Transverse colon (tissue), 4 donors: ENCODE results near the gene AGAP1. TPM values are rescaled to one million over a fixed set of nuclear protein-coding genes. Genes with fewer than 3 reads are reported as not detected.

Experiments
- DNase-seq: peaks from one replicate; pipeline ENCODE4 v3.0.0-alpha.2; 2019
- H3K27ac ChIP-seq, 4 donors: fragments of 200-600 bp; sonication (generic); 2 replicates each; pipeline ENCODE4 v1.5.1; 2016 to 2018; ENCODE audit warnings: inconsistent platforms in 4 of 4
- H3K27me3 ChIP-seq: fragments of 200-600 bp; sonication (generic); 2 replicates; pipeline ENCODE4 v1.5.1; 2017; ENCODE audit warnings: inconsistent platforms
- H3K36me3 ChIP-seq, 4 donors: fragments of 200-600 bp; sonication (generic); 2 replicates each; pipeline ENCODE4 v1.5.1; 2017 to 2019; ENCODE audit warnings: inconsistent platforms in 4 of 4
- H3K4me1 ChIP-seq, 4 donors: fragments of 200-600 bp; sonication (generic); 2 replicates each; pipeline ENCODE4 v1.5.1; 2017 to 2020; ENCODE audit warnings: inconsistent platforms in 4 of 4
- H3K4me3 ChIP-seq, 4 donors: fragments of 200-600 bp; sonication (generic); 1 replicate in 1 of 4; 2 replicates in 3 of 4; pipeline versions ENCODE4 v1.5.1 to v1.6.1; 2017 to 2019; ENCODE audit warnings: inconsistent platforms in 4 of 4
- H3K9me3 ChIP-seq, 2 donors: fragments of 200-600 bp; sonication (generic); 2 replicates each; pipeline ENCODE4 v1.5.1; 2017 to 2019; ENCODE audit warnings: inconsistent platforms in 2 of 2
- EP300 ChIP-seq: sonication (generic); formaldehyde crosslinking; IDR thresholded peaks from one replicate; pipeline ENCODE4 v1.6.1; 2017; ENCODE audit warnings: antibody characterized with exemption, low read depth
- POLR2A ChIP-seq: fragments of 450-650 bp; IDR thresholded peaks from one replicate; pipeline ENCODE4 v1.6.1; 2016; ENCODE audit warnings: antibody characterized with exemption, mild to moderate bottlenecking, moderate library complexity
- POLR2AphosphoS5 ChIP-seq, 3 donors: sonication (generic); formaldehyde crosslinking; IDR thresholded peaks; one replicate each; pipeline ENCODE4 v1.6.1; 2016; ENCODE audit warnings: antibody characterized with exemption in 3 of 3
- WGBS, 2 donors: methylation state at CpG; one replicate each; pipeline ENCODE4 v1.1.5; 2018; ENCODE audit warnings: low coverage in 1 of 2; 5-methylcytosine and 5-hydroxymethylcytosine counted together
- in situ Hi-C, 4 donors: fragments of 200-750 bp; cut with MboI; loops; one replicate each; pipeline versions ENCODE4 v1.15.0 to v1.15.1; 2017; ENCODE audit warnings: low sequenced_read_pairs in 3 of 4, low pct_ligation_motif_present in 1 of 4, low pct_unique_long_range_greater_than_20kb in 1 of 4
- intact Hi-C: fragments of 100-400 bp; cut with DNase I; formaldehyde crosslinking; loops from one replicate; pipeline ENCODE4 v1.15.1; 2023; ENCODE audit warnings: low total_unique reads
- total RNA-seq, 4 donors: library from RNA; depleted of rRNA; stranded (reverse); fragments of >200 nt; gene quantifications; one replicate each; pipeline ENCODE4 v1.1.0, GENCODE V29; 2016
- TF ChIP-seq, protein P1 (sequence below), 5 experiments: fragments of 200-600 bp in 3 of 5; fragments of 450-650 bp in 2 of 5; sonication (generic) in 3 of 5; IDR thresholded peaks; 1 replicate in 2 of 5; 2 replicates in 3 of 5; pipeline ENCODE4 v1.5.1; 2016 to 2017; ENCODE audit warnings: antibody characterized with exemption in 5 of 5, inconsistent platforms in 3 of 5, mild to moderate bottlenecking in 2 of 5, moderate library complexity in 1 of 5

AGAP1 gene
- total RNA-seq, 4 donors from 2014 or later = 56.1 to 96.9 (median 71.2) TPM

DNA sequence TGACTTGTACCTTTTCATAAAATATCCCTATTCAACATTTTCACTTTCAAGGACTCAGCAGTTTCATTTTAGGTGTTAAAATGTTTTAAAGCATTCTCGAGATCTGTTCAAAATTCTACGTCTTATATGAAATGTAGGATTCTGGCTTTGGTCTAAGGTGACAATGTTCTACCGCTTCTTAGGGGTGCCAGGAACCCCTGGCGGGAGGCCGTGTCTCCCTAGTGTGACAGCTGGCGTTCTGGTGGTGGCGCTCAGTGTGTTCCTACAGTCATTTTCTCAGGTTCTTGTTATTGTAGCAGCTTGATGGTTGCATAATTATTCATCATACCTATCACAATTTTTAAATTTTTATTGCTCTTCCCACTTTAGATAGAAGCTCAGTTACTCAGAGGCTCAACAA is 204.6 kb downstream of the AGAP1 start:
- intact Hi-C loops (no loop called here), in situ Hi-C loops (no loop called here)
- no peaks in the 10 kb centered on the region for H3K36me3 ChIP-seq
- peaks cover 3 to 23% (median 19%) of the 10 kb centered on the region in 4 donors for H3K4me1 ChIP-seq
- DNase-seq = no peak
- 87 to 89% methylated on average over 3 to 7 of the region's 7 CpGs for WGBS, 2 donors
- no peaks in the 10 kb centered on the region for H3K27me3 ChIP-seq
- TF ChIP-seq POLR2AphosphoS5 (IDR thresholded peaks at IDR 0.05) (no peak), EP300 (no peak), POLR2A (no peak)
- TF ChIP-seq, protein P1, sequence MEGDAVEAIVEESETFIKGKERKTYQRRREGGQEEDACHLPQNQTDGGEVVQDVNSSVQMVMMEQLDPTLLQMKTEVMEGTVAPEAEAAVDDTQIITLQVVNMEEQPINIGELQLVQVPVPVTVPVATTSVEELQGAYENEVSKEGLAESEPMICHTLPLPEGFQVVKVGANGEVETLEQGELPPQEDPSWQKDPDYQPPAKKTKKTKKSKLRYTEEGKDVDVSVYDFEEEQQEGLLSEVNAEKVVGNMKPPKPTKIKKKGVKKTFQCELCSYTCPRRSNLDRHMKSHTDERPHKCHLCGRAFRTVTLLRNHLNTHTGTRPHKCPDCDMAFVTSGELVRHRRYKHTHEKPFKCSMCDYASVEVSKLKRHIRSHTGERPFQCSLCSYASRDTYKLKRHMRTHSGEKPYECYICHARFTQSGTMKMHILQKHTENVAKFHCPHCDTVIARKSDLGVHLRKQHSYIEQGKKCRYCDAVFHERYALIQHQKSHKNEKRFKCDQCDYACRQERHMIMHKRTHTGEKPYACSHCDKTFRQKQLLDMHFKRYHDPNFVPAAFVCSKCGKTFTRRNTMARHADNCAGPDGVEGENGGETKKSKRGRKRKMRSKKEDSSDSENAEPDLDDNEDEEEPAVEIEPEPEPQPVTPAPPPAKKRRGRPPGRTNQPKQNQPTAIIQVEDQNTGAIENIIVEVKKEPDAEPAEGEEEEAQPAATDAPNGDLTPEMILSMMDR (IDR thresholded peaks at IDR 0.05) = no peak
- H3K27ac ChIP-seq = no peak overlapping the region
- no peak overlapping the region for H3K4me3 ChIP-seq
- H3K9me3 ChIP-seq = no peaks in the 10 kb centered on the region

DNA sequence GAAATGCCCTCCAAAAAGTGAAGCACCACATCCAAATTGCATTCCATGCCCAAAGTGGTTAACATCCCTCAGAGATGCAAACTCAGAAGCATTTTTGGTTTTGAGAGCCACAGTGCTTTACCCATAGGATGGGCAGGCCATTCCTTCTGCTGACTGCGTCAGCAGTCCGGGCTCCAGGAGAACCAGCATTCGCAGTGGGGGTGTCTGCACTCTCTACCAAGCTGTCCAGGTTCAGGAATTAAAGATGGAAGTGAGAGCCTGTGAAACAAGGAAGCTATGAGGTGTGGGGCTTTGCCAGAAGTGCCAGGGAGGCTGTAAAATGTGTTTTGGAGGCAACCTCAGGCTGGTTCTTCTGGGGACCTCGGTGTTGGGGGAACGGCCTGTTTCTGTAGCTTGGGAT is 205.7 kb downstream of the AGAP1 start:
- WGBS, 2 donors = 79% methylated on average over 4 of the region's 5 CpGs; no CpG with 5 or more reads in 1 of the 2 donors
- no peak for TF ChIP-seq POLR2AphosphoS5 (IDR thresholded peaks at IDR 0.05)
- TF ChIP-seq, protein P1 (IDR thresholded peaks at IDR 0.05) = no peak
- TF ChIP-seq POLR2A = no peak
- TF ChIP-seq EP300 = no peak
- no peaks in the 10 kb centered on the region for H3K9me3 ChIP-seq
- H3K36me3 ChIP-seq = no peaks in the 10 kb centered on the region
- H3K27me3 ChIP-seq = no peaks in the 10 kb centered on the region
- DNase-seq = no peak
- intact Hi-C loops = no loop called here
- in situ Hi-C loops = no loop called here
- H3K4me1 ChIP-seq = peaks cover 3 to 26% (median 22%) of the 10 kb centered on the region in 4 donors
- no peak overlapping the region for H3K27ac ChIP-seq
- H3K4me3 ChIP-seq = no peak overlapping the region

DNA sequence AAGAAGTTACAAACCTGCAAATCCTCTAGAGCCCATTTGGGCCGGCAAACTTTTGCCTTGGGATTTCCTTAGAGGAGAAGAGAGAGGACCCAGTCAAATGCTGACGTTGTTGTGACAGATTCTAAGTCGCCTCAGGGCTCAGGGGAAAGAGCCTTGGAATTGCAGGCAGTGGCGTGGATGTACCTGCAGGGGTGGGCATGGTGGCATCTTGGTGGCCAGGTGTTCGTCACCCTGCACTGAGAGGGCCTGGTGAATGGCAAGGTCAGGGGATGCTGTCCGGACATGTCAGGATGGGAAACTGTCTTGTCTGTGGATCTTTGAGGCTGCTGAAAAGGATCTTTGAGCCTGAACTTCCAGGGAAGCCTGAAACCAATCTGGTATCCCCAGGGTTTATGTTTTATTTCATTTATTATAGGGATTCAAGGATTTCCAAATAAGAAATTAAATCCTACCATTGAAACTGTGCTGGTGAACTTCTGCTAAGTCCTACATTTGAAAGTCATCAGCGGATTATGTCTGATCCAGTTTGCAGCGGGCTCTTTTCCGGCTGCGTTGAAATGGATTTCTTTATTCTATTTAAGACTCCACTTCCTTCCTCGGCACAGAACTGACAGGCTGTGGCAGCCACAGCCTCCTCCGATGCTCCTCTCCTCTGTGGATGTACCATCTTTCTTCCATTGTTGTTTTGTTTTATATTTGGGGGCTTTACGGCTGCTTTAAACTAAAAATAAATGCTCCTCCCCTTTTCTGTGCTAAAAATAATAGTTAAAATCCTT is 207.6 kb downstream of the AGAP1 start:
- Histone ChIP-seq H3K4me1 (peaks cover 3 to 30% (median 22%) of the 10 kb centered on the region in 4 donors), H3K27me3 (no peaks in the 10 kb centered on the region), H3K27ac (no peak overlapping the region), H3K9me3 (no peaks in the 10 kb centered on the region), H3K36me3 (no peaks in the 10 kb centered on the region), H3K4me3 (no peak overlapping the region)
- no peak for TF ChIP-seq POLR2A
- TF ChIP-seq, protein P1 (IDR thresholded peaks at IDR 0.05) = no peak
- TF ChIP-seq EP300 = no peak
- no peak for TF ChIP-seq POLR2AphosphoS5 (IDR thresholded peaks at IDR 0.05)
- DNase-seq = no peak
- 76 to 78% methylated on average over 10 to 13 of the region's 13 CpGs for WGBS, 2 donors
- intact Hi-C loops = no loop called here
- in situ Hi-C loops = loop anchor here in 1 of 4 donors (25.0 kb wide), 1 partner anchor 564 kb away; no protein-coding TSS in a partner anchor

DNA sequence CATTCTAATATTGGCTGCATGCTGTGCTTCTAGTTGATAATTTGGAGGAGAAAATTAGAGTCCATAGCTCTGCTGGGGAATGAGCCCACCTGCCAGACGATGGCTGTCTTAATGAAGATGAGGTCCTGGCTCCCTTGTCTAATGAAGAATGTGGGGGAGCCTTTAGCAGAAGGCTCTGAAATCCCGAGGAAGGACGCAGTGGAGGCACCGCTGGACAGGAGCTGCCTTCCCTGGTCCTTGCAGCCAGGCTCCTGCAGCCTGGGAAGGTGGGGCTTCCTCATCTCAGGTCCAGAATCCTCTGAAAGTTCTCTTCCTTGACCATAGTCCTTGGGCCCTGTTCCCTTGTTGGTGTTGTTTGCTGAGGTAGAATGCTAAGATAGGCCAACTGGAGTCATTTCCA is 208.3 kb downstream of the AGAP1 start:
- WGBS, 2 donors = 47 to 70% methylated on average over 3 to 4 of the region's 4 CpGs
- Histone ChIP-seq H3K36me3 (no peaks in the 10 kb centered on the region), H3K9me3 (no peaks in the 10 kb centered on the region), H3K27ac (peak overlapping the region; percentile 54 to 79 (median 68)), H3K4me3 (no peak overlapping the region), H3K4me1 (peaks cover 7 to 38% (median 27%) of the 10 kb centered on the region in 4 donors), H3K27me3 (no peaks in the 10 kb centered on the region)
- DNase-seq = no peak
- TF ChIP-seq, protein P1 (IDR thresholded peaks at IDR 0.05) = no peak
- TF ChIP-seq POLR2A (no peak), POLR2AphosphoS5 (IDR thresholded peaks at IDR 0.05) (no peak), EP300 (no peak)
- intact Hi-C loops (no loop called here), in situ Hi-C loops (loop anchor here in 1 of 4 donors (25.0 kb wide), 1 partner anchor 565 kb away; no protein-coding TSS in a partner anchor)
